ENCODE results near the gene PFKFB3. TPM values are rescaled to one million over a fixed set of nuclear protein-coding genes. Genes with fewer than 3 reads are reported as not detected.

The PFKFB3 gene
- total and polyA plus RNA-seq, 9 of the 15 experiments (the other 6 are each of a cell fraction or from before 2014, with no cell fraction given), result 0.46 to 21.6 (median 7.8) TPM

DNA sequence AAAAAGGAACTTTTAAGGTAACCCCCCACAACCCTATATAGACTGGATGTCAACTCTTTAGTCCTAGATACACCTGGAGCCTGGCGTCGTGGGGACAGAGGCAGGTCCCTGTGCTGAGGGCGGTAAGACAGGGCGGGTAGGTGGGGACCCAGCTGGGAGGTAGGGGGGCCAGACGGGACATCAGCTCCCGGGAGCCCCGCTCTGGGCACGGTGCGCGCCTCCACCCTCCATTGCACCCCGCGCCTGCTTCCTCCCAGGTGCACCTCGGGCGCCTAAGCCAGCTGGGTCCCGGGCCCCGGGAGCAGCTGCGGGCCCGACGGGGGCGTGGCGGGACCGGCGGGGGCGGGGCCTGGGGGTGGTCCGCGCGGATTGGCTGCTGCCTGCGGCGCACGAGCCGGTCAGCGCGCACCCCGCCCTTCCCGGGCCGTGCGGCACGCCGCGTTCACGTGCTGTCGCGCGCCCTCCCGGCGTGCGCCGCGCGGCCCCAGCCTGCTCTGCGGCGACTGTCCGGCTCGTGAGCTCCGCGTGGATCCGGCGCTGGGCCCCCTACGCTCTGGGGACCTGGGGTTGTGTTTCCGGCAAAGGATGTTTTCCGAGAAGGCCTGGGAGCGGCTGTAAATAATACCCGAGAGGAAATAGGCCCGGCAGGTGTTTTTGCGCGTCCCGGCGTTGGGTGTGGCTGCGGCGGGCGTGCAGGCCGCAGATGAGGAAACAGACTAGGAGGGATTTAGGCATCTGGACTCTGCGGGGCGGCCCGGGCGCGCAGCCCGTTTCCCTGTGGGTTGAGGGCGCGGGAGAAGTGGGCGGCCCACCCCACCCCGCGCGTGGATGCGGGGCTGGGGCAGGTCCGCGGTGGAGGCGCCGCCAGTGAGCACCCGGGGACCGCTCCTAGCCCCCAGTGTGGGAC lies 39.1 kb upstream of the PFKFB3 start (continued):
- TF ChIP-seq TRIM25 (IDR thresholded peaks at IDR 0.05; ENCODE audit: borderline replicate concordance), result no peak
- TF ChIP-seq ZKSCAN3 (CRISPR knock-in tag; IDR thresholded peaks at IDR 0.05), result no peak
- TF ChIP-seq ZNF436 (CRISPR knock-in tag; IDR thresholded peaks at IDR 0.05), result no peak
- TF ChIP-seq, protein P1, sequence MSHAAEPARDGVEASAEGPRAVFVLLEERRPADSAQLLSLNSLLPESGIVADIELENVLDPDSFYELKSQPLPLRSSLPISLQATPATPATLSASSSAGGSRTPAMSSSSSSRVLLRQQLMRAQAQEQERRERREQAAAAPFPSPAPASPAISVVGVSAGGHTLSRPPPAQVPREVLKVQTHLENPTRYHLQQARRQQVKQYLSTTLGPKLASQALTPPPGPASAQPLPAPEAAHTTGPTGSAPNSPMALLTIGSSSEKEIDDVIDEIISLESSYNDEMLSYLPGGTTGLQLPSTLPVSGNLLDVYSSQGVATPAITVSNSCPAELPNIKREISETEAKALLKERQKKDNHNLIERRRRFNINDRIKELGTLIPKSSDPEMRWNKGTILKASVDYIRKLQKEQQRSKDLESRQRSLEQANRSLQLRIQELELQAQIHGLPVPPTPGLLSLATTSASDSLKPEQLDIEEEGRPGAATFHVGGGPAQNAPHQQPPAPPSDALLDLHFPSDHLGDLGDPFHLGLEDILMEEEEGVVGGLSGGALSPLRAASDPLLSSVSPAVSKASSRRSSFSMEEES (CRISPR knock-in tag; IDR thresholded peaks at IDR 0.05), result no peak
- no peak for TF ChIP-seq BMI1 (IDR thresholded peaks at IDR 0.05; ENCODE audit: low read length)
- no peak for TF ChIP-seq TAF15 (IDR thresholded peaks at IDR 0.05; ENCODE audit: low read depth, low read length)
- TF ChIP-seq GABPB2 (CRISPR knock-in tag; conservative IDR thresholded peaks at IDR 0.05), result no peak
- no peak for TF ChIP-seq TFAM (CRISPR knock-in tag; conservative IDR thresholded peaks at IDR 0.05)
- TF ChIP-seq KLF10 (CRISPR knock-in tag; IDR thresholded peaks at IDR 0.05), result no peak
- TF ChIP-seq ESRRA (IDR thresholded peaks at IDR 0.05; ENCODE audit: borderline replicate concordance, low read depth), result peak; percentile 45; the same call in 1 of the 2 replicates
- peak; percentile 52 for TF ChIP-seq TOE1 (IDR thresholded peaks at IDR 0.05; ENCODE audit: borderline replicate concordance)
- TF ChIP-seq TOE1 (CRISPR knock-in tag; IDR thresholded peaks at IDR 0.05; ENCODE audit: borderline replicate concordance, low read depth), result no peak
- TF ChIP-seq ZBTB1 (CRISPR knock-in tag; IDR thresholded peaks at IDR 0.05; ENCODE audit: borderline replicate concordance, low read depth), result no peak
- no peak for TF ChIP-seq IFI16 (CRISPR knock-in tag; IDR thresholded peaks at IDR 0.05)
- peak; percentile 90 for TF ChIP-seq GMEB1 (CRISPR knock-in tag; IDR thresholded peaks at IDR 0.05)
- no peak for TF ChIP-seq THRAP3 (IDR thresholded peaks at IDR 0.05; ENCODE audit: borderline replicate concordance)
- TF ChIP-seq, protein P2, sequence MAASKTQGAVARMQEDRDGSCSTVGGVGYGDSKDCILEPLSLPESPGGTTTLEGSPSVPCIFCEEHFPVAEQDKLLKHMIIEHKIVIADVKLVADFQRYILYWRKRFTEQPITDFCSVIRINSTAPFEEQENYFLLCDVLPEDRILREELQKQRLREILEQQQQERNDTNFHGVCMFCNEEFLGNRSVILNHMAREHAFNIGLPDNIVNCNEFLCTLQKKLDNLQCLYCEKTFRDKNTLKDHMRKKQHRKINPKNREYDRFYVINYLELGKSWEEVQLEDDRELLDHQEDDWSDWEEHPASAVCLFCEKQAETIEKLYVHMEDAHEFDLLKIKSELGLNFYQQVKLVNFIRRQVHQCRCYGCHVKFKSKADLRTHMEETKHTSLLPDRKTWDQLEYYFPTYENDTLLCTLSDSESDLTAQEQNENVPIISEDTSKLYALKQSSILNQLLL (CRISPR knock-in tag; IDR thresholded peaks at IDR 0.05; ENCODE audit: borderline replicate concordance), result no peak
- no peak for TF ChIP-seq ZNF449 (CRISPR knock-in tag; IDR thresholded peaks at IDR 0.05)
- TF ChIP-seq STAT5A (IDR thresholded peaks at IDR 0.05; ENCODE audit: borderline replicate concordance, low read length), result no peak
- TF ChIP-seq CBX2 (IDR thresholded peaks at IDR 0.05; ENCODE audit: insufficient read depth, low read length, poor library complexity, severe bottlenecking), result no peak
